GM21381 (cell line): Measurements from ENCODE around the gene IMMT.

Experiments used
- ATAC-seq: cut with Tn5 transposase; IDR thresholded peaks from one replicate; pipeline ENCODE4 v1.9.1; 2021; ENCODE audit warnings: mild to moderate bottlenecking, moderate library complexity; ENCODE audit not compliant: unreplicated experiment

The IMMT gene

GRCh38 chr2:86094229-86094628, 101.0 kb downstream of the IMMT start:
- ATAC-seq = no peak
